Breast epithelium (tissue), 4 donors: Measurements from ENCODE around the gene PAPPA. TPM values are rescaled to one million over a fixed set of nuclear protein-coding genes. Genes with fewer than 3 reads are reported as not detected.

Experiments used
- DNase-seq, 2 donors: peaks; one replicate each; pipeline ENCODE4 v3.0.0-alpha.2; 2019; ENCODE audit warnings: low spot score in 2 of 2
- H3K27ac ChIP-seq, 2 donors: fragments of 200-600 bp; sonication (generic) in 1 of 2; one replicate each; pipeline ENCODE4 v1.5.1; 2016 to 2019; ENCODE audit warnings: mild to moderate bottlenecking in 1 of 2
- H3K27me3 ChIP-seq, 2 donors: fragments of 200-600 bp; sonication (generic) in 1 of 2; one replicate each; pipeline versions ENCODE4 v1.5.1 to v1.6.0; 2017 to 2019; ENCODE audit warnings: control low read depth in 1 of 2, mild to moderate bottlenecking in 1 of 2
- H3K36me3 ChIP-seq: fragments of 200-600 bp; one replicate; pipeline ENCODE4 v1.5.1; 2019
- H3K4me1 ChIP-seq, 2 donors: fragments of 200-600 bp; sonication (generic); one replicate each; pipeline ENCODE4 v1.5.1; 2016 to 2019; ENCODE audit warnings: control low read depth in 1 of 2
- H3K4me3 ChIP-seq, 3 donors: fragments of 200-600 bp; sonication (generic); 1 replicate in 2 of 3; 2 replicates in 1 of 3; pipeline ENCODE4 v1.5.1; 2016 to 2019; ENCODE audit warnings: mild to moderate bottlenecking in 3 of 3, moderate library complexity in 2 of 3
- H3K9me3 ChIP-seq, 2 donors: fragments of 200-600 bp; sonication (generic) in 1 of 2; one replicate each; pipeline ENCODE4 v1.5.1; 2016 to 2019; ENCODE audit warnings: control low read depth in 1 of 2
- POLR2A ChIP-seq: fragments of 450-650 bp; IDR thresholded peaks from one replicate; pipeline ENCODE4 v1.6.1; 2016; ENCODE audit warnings: antibody characterized with exemption, mild to moderate bottlenecking, moderate library complexity
- POLR2AphosphoS5 ChIP-seq, 3 donors: sonication (generic); formaldehyde crosslinking; IDR thresholded peaks; one replicate each; pipeline ENCODE4 v1.6.1; 2017; ENCODE audit warnings: antibody characterized with exemption in 3 of 3
- intact Hi-C: fragments of 100-400 bp; cut with DNase I; formaldehyde crosslinking; loops from one replicate; pipeline ENCODE4 v1.15.1; 2023; ENCODE audit warnings: low total_unique reads
- total RNA-seq, 3 donors: library from RNA; depleted of rRNA; stranded (reverse); fragments of >200 nt; gene quantifications; one replicate each; pipeline ENCODE4 v1.1.0, GENCODE V29; 2016
- TF ChIP-seq, protein P1 (sequence below), 3 donors: fragments of 450-650 bp; IDR thresholded peaks; one replicate each; pipeline ENCODE4 v1.5.1; 2016 to 2017; ENCODE audit warnings: antibody characterized with exemption in 3 of 3, mild to moderate bottlenecking in 3 of 3, moderate library complexity in 3 of 3

Gene PAPPA
- total RNA-seq, 3 donors from 2014 or later = 2.6 to 3.4 (median 3.4) TPM

GRCh38 chr9:116442528-116442927 lies 288.9 kb downstream of the PAPPA start:
- intact Hi-C loops = no loop called here
- TF ChIP-seq, protein P1, sequence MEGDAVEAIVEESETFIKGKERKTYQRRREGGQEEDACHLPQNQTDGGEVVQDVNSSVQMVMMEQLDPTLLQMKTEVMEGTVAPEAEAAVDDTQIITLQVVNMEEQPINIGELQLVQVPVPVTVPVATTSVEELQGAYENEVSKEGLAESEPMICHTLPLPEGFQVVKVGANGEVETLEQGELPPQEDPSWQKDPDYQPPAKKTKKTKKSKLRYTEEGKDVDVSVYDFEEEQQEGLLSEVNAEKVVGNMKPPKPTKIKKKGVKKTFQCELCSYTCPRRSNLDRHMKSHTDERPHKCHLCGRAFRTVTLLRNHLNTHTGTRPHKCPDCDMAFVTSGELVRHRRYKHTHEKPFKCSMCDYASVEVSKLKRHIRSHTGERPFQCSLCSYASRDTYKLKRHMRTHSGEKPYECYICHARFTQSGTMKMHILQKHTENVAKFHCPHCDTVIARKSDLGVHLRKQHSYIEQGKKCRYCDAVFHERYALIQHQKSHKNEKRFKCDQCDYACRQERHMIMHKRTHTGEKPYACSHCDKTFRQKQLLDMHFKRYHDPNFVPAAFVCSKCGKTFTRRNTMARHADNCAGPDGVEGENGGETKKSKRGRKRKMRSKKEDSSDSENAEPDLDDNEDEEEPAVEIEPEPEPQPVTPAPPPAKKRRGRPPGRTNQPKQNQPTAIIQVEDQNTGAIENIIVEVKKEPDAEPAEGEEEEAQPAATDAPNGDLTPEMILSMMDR (IDR thresholded peaks at IDR 0.05) = no peak
- no peak for TF ChIP-seq POLR2A
- no peak for TF ChIP-seq POLR2AphosphoS5 (IDR thresholded peaks at IDR 0.05)
- no peaks in the 10 kb centered on the region for H3K4me1 ChIP-seq
- no peak for DNase-seq
- H3K4me3 ChIP-seq = no peak overlapping the region
- H3K27ac ChIP-seq = no peak overlapping the region
- H3K27me3 ChIP-seq = no peaks in the 10 kb centered on the region
- H3K36me3 ChIP-seq = no peaks in the 10 kb centered on the region
- peaks cover 0 to 3% of the 10 kb centered on the region in 2 donors for H3K9me3 ChIP-seq

DNA sequence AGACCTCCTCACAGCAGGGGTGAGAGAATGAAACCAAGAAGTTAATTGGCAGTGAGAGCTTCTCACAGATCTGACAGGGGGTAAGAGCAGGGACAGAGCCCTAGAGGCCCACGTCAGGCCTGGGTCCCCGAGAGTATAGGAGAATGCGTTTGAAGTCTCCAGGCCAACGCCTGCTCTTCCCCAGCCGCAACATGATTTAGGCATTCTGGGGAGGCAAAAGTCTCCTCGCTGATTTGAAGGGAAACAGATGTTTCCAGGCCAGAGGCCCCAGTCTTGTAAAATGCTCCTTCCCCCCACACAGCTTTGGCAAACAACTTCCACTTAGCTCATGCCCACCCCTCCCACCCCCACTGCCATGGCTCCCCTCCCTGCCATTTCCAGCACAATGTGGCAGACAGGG lies 294.3 kb downstream of the PAPPA start:
- TF ChIP-seq POLR2A (no peak), POLR2AphosphoS5 (IDR thresholded peaks at IDR 0.05) (no peak)
- TF ChIP-seq, protein P1 (IDR thresholded peaks at IDR 0.05) = no peak
- no peak for DNase-seq
- H3K36me3 ChIP-seq = no peaks in the 10 kb centered on the region
- no peaks in the 10 kb centered on the region for H3K27me3 ChIP-seq
- peak overlapping the region in 1 of 2 donors; percentile 15 for H3K27ac ChIP-seq
- no peak overlapping the region for H3K4me3 ChIP-seq
- intact Hi-C loops = no loop called here
- no peaks in the 10 kb centered on the region for H3K4me1 ChIP-seq
- no peaks in the 10 kb centered on the region for H3K9me3 ChIP-seq

GRCh38 chr9:116448431-116448830 lies 294.8 kb downstream of the PAPPA start:
- intact Hi-C loops = no loop called here
- DNase-seq = no peak
- Histone ChIP-seq H3K4me1 (no peaks in the 10 kb centered on the region), H3K36me3 (no peaks in the 10 kb centered on the region), H3K27ac (peak overlapping the region in 1 of 2 donors; percentile 15), H3K4me3 (no peak overlapping the region), H3K27me3 (no peaks in the 10 kb centered on the region), H3K9me3 (no peaks in the 10 kb centered on the region)
- TF ChIP-seq, protein P1 (IDR thresholded peaks at IDR 0.05) = no peak
- TF ChIP-seq POLR2A (no peak), POLR2AphosphoS5 (IDR thresholded peaks at IDR 0.05) (no peak)

DNA sequence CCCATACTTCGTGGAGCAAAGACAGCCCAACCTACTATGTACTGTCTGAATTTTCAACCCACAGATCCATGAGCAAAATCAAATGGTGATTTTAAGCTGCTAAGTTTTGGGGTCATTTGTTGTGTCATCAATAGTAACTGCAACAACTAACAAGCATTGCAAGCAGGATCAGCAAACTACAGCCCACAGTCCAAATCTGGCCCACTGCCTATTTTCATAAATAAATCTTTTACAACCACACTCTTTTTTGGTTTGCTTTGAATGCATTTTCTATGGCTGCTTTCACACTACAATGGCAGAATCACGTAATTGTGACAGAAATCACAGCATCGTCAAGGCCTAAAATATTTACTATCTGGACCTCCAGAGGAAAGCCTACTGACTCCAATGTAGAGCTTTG lies 296.4 kb downstream of the PAPPA start:
- intact Hi-C loops = no loop called here
- Histone ChIP-seq H3K9me3 (no peaks in the 10 kb centered on the region), H3K4me3 (no peak overlapping the region), H3K27ac (no peak overlapping the region), H3K27me3 (no peaks in the 10 kb centered on the region), H3K4me1 (no peaks in the 10 kb centered on the region), H3K36me3 (no peaks in the 10 kb centered on the region)
- TF ChIP-seq POLR2A = no peak
- TF ChIP-seq POLR2AphosphoS5 (IDR thresholded peaks at IDR 0.05) = no peak
- TF ChIP-seq, protein P1 (IDR thresholded peaks at IDR 0.05) = no peak
- no peak for DNase-seq

GRCh38 chr9:116450378-116451139 lies 297.0 kb downstream of the PAPPA start:
- intact Hi-C loops = no loop called here
- TF ChIP-seq, protein P1 (IDR thresholded peaks at IDR 0.05) = no peak
- TF ChIP-seq POLR2AphosphoS5 (IDR thresholded peaks at IDR 0.05) (no peak), POLR2A (no peak)
- Histone ChIP-seq H3K36me3 (no peaks in the 10 kb centered on the region), H3K4me3 (no peak overlapping the region), H3K27ac (no peak overlapping the region), H3K9me3 (no peaks in the 10 kb centered on the region), H3K27me3 (no peaks in the 10 kb centered on the region), H3K4me1 (no peaks in the 10 kb centered on the region)
- DNase-seq = no peak
